ENCODE results near the gene KCNK16.

KCNK16 gene

DNA sequence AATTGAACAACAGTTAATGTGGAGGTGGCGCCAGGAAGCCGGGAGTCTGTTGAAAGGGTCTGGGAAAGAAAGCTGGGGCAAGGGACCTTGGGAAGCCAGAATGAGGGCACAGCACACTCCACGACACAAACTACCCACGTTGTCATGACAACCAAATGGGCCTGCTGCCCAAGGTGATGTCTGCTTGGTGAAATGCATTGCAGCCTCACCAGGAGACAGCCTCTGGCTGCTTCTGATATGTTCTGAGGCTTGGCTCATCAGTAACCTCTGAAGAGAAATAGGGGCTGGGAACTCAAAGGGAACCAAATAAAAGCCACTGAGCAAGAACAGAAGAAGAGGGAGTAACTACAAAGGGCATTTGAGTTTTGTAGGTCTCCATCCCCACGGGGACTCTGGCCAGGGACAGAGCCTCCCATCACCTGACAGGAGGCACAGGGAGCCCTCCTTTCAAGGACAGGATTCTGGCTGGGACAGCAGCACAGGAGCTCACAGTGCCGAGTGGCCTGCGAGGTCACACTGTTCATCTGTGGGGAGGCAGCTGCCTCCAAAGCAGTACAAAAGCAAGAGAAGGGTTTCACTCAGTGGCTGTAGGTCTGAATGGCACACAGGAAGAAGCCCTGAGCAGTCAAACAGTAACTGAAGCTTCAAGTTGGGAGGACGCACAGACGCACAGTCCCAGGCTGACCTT is 44.6 kb upstream of the KCNK16 start:
- Histone ChIP-seq H3K18ac (ENCODE audit: low read length) (no peak overlapping the region), H3K4me2 (ENCODE audit: low read length) (no peak overlapping the region), H3K9ac (ENCODE audit: low read length) (no peak overlapping the region), H3K79me1 (ENCODE audit: low read length) (no peaks in the 10 kb centered on the region), H3K36me3 (ENCODE audit: control insufficient read depth in 1 of 2, insufficient read depth in 2 of 2, low read length in 2 of 2) (no peaks in the 10 kb centered on the region), H4K12ac (ENCODE audit: low read depth, low read length) (no peak overlapping the region), H3K23ac (ENCODE audit: low read length) (no peak overlapping the region), H3K14ac (ENCODE audit: low read length) (no peak overlapping the region), H2BK120ac (ENCODE audit: insufficient read depth, low read length, poor library complexity) (no peak overlapping the region), H3K4ac (ENCODE audit: low read depth, low read length) (no peak overlapping the region), H2BK12ac (ENCODE audit: low read length) (no peak overlapping the region), H2AFZ (ENCODE audit: insufficient read depth, low read length, poor library complexity) (no peak overlapping the region), H4K8ac (ENCODE audit: low read depth, low read length) (no peak overlapping the region), H3K27ac (ENCODE audit: low read depth, low read length) (no peak overlapping the region), H3K27me3 (ENCODE audit: insufficient read depth, low read length) (no peaks in the 10 kb centered on the region), H3K4me3 (ENCODE audit: low read depth, low read length) (no peak overlapping the region), H3K79me2 (ENCODE audit: control insufficient read depth, insufficient read depth, low read length, poor library complexity) (no peaks in the 10 kb centered on the region), H2AK5ac (ENCODE audit: low read length) (no peak overlapping the region), H4K91ac (ENCODE audit: low read depth, low read length) (no peak overlapping the region), H3K4me1 (ENCODE audit: control insufficient read depth in 1 of 2, insufficient read depth in 2 of 2, low read length in 2 of 2) (no peaks in the 10 kb centered on the region), H3K9me3 (ENCODE audit: insufficient read depth, low read depth, low read length) (peaks cover 2% of the 10 kb centered on the region), H2BK5ac (ENCODE audit: low read depth, low read length, poor library complexity) (no peak overlapping the region)
- no CpG with 5 or more reads among the region's 9 CpGs for WGBS (ENCODE audit: extremely low coverage, insufficient coverage, insufficient read length)
- DNase-seq: no peak

DNA sequence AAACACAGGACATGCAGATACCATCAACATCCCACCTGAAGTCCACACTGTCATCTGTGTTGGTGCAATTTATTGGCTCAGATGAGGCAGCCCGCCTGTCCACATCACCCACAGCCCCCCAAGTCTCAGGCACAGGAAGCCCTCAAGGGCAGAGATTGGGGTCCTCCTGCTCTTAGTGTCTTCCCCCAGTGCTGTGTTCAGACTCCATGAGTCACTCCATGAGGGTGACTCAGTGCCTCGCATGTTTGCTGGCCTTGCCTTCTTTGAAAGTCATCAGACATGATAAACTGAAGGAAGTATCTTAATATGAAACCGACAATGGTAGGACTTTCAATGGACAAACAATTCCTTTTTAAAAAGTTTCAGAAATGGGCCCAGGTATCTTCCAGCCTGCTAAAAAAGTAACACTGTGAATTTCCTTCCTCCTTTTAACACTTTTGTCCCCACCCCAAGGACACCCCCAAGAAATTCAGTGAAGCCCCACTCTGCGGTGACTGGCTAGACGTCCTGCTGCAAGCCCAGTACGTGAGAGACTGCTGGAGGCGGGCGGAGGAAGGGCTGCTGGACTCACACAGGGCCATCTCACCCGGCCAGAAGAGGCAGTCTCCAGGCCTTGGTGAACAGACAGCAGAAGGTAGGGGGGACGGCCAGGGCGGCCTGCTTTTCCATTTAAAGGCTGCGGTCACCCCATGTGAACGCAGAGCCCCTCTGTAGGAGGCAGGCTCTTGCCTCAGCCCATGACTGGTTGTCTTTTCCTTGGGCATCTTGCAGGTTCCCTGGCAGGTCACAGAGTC is 43.0 kb upstream of the KCNK16 start:
- peak in 1 of 2 donors; percentile 40 for DNase-seq
- Histone ChIP-seq H3K36me3 (ENCODE audit: control insufficient read depth in 1 of 2, insufficient read depth in 2 of 2, low read length in 2 of 2) (no peaks in the 10 kb centered on the region), H2BK5ac (ENCODE audit: low read depth, low read length, poor library complexity) (no peak overlapping the region), H3K23ac (ENCODE audit: low read length) (no peak overlapping the region), H4K8ac (ENCODE audit: low read depth, low read length) (no peak overlapping the region), H3K4me1 (ENCODE audit: control insufficient read depth in 1 of 2, insufficient read depth in 2 of 2, low read length in 2 of 2) (no peaks in the 10 kb centered on the region), H3K79me2 (ENCODE audit: control insufficient read depth, insufficient read depth, low read length, poor library complexity) (no peaks in the 10 kb centered on the region), H3K9ac (ENCODE audit: low read length) (no peak overlapping the region), H2BK120ac (ENCODE audit: insufficient read depth, low read length, poor library complexity) (no peak overlapping the region), H2AFZ (ENCODE audit: insufficient read depth, low read length, poor library complexity) (no peak overlapping the region), H3K27ac (ENCODE audit: low read depth, low read length) (no peak overlapping the region), H3K9me3 (ENCODE audit: insufficient read depth, low read depth, low read length) (no peaks in the 10 kb centered on the region), H3K18ac (ENCODE audit: low read length) (no peak overlapping the region), H3K4ac (ENCODE audit: low read depth, low read length) (no peak overlapping the region), H4K12ac (ENCODE audit: low read depth, low read length) (no peak overlapping the region), H4K91ac (ENCODE audit: low read depth, low read length) (no peak overlapping the region), H2AK5ac (ENCODE audit: low read length) (no peak overlapping the region), H3K4me3 (ENCODE audit: low read depth, low read length) (no peak overlapping the region), H3K4me2 (ENCODE audit: low read length) (no peak overlapping the region), H3K27me3 (ENCODE audit: insufficient read depth, low read length) (no peaks in the 10 kb centered on the region), H3K79me1 (ENCODE audit: low read length) (no peaks in the 10 kb centered on the region), H2BK12ac (ENCODE audit: low read length) (no peak overlapping the region), H3K14ac (ENCODE audit: low read length) (no peak overlapping the region)
- no CpG with 5 or more reads among the region's 13 CpGs for whole genome bisulfite sequencing (ENCODE audit: extremely low coverage, insufficient coverage, insufficient read length)

DNA sequence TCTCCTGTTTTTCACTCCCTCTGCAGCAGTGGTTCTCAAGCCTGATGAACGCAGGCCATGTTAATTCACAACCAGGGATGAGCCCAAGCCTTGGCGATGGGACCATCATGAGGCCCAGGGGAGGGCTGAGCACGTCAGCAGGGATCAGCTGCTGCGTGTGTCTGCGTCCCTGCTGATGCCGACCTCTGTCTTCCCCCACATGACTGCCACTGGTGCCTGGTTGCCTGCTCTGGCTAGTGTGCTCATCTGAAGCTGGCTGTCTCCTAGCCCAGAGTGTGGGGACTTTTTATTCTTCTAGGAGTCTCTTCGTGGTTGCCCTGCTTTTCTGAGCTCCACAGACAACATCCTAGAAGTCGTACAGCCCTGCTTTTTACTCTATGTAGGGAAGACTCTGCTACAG is 40.8 kb upstream of the KCNK16 start:
- H3K79me1 ChIP-seq (ENCODE audit: low read length): no peaks in the 10 kb centered on the region
- no peaks in the 10 kb centered on the region for H3K4me1 ChIP-seq (ENCODE audit: control insufficient read depth in 1 of 2, insufficient read depth in 2 of 2, low read length in 2 of 2)
- no peak overlapping the region for H3K27ac ChIP-seq (ENCODE audit: low read depth, low read length)
- H2AFZ ChIP-seq (ENCODE audit: insufficient read depth, low read length, poor library complexity): no peak overlapping the region
- no peak overlapping the region for H3K4me3 ChIP-seq (ENCODE audit: low read depth, low read length)
- no peak overlapping the region for H3K4me2 ChIP-seq (ENCODE audit: low read length)
- H4K8ac ChIP-seq (ENCODE audit: low read depth, low read length): no peak overlapping the region
- no peak overlapping the region for H2BK5ac ChIP-seq (ENCODE audit: low read depth, low read length, poor library complexity)
- no peaks in the 10 kb centered on the region for H3K36me3 ChIP-seq (ENCODE audit: control insufficient read depth in 1 of 2, insufficient read depth in 2 of 2, low read length in 2 of 2)
- DNase-seq: no peak
- H4K91ac ChIP-seq (ENCODE audit: low read depth, low read length): no peak overlapping the region
- H4K12ac ChIP-seq (ENCODE audit: low read depth, low read length): no peak overlapping the region
- no peaks in the 10 kb centered on the region for H3K79me2 ChIP-seq (ENCODE audit: control insufficient read depth, insufficient read depth, low read length, poor library complexity)
- H3K18ac ChIP-seq (ENCODE audit: low read length): no peak overlapping the region
- no peak overlapping the region for H3K14ac ChIP-seq (ENCODE audit: low read length)
- H3K9me3 ChIP-seq (ENCODE audit: insufficient read depth, low read depth, low read length): no peaks in the 10 kb centered on the region
- H2AK5ac ChIP-seq (ENCODE audit: low read length): no peak overlapping the region
- no peak overlapping the region for H2BK120ac ChIP-seq (ENCODE audit: insufficient read depth, low read length, poor library complexity)
- no peaks in the 10 kb centered on the region for H3K27me3 ChIP-seq (ENCODE audit: insufficient read depth, low read length)
- H3K9ac ChIP-seq (ENCODE audit: low read length): no peak overlapping the region
- WGBS (ENCODE audit: extremely low coverage, insufficient coverage, insufficient read length): no CpG with 5 or more reads among the region's 8 CpGs
- H3K4ac ChIP-seq (ENCODE audit: low read depth, low read length): no peak overlapping the region
- no peak overlapping the region for H2BK12ac ChIP-seq (ENCODE audit: low read length)
- H3K23ac ChIP-seq (ENCODE audit: low read length): no peak overlapping the region

DNA sequence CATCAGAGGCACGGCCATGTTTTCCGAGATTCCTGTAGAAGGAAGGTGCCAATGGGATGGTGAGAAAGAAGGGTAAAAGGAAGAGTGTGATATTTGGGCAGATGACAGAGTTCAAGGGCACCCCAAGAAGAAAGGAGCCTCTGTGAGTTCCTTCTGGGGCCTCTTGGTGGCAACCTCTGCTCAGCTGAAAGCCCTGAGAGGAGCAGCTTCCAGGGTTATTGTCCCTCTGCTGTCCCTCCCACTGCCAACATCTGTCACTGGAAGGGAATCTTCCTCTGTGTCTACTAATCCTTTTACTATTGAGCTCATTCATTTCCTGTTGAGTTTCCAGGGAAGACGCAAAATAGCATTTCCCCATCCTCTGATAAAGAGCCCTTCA is 40.0 kb upstream of the KCNK16 start:
- Histone ChIP-seq H3K9me3 (ENCODE audit: insufficient read depth, low read depth, low read length) (no peaks in the 10 kb centered on the region), H4K8ac (ENCODE audit: low read depth, low read length) (no peak overlapping the region), H2AFZ (ENCODE audit: insufficient read depth, low read length, poor library complexity) (no peak overlapping the region), H3K18ac (ENCODE audit: low read length) (no peak overlapping the region), H2BK5ac (ENCODE audit: low read depth, low read length, poor library complexity) (no peak overlapping the region), H3K14ac (ENCODE audit: low read length) (no peak overlapping the region), H3K9ac (ENCODE audit: low read length) (no peak overlapping the region), H3K4me1 (ENCODE audit: control insufficient read depth in 1 of 2, insufficient read depth in 2 of 2, low read length in 2 of 2) (no peaks in the 10 kb centered on the region), H4K91ac (ENCODE audit: low read depth, low read length) (no peak overlapping the region), H3K4ac (ENCODE audit: low read depth, low read length) (no peak overlapping the region), H3K4me3 (ENCODE audit: low read depth, low read length) (no peak overlapping the region), H2BK120ac (ENCODE audit: insufficient read depth, low read length, poor library complexity) (no peak overlapping the region), H4K12ac (ENCODE audit: low read depth, low read length) (no peak overlapping the region), H2BK12ac (ENCODE audit: low read length) (no peak overlapping the region), H3K36me3 (ENCODE audit: control insufficient read depth in 1 of 2, insufficient read depth in 2 of 2, low read length in 2 of 2) (no peaks in the 10 kb centered on the region), H2AK5ac (ENCODE audit: low read length) (no peak overlapping the region), H3K27me3 (ENCODE audit: insufficient read depth, low read length) (no peaks in the 10 kb centered on the region), H3K27ac (ENCODE audit: low read depth, low read length) (no peak overlapping the region), H3K79me2 (ENCODE audit: control insufficient read depth, insufficient read depth, low read length, poor library complexity) (no peaks in the 10 kb centered on the region), H3K4me2 (ENCODE audit: low read length) (no peak overlapping the region), H3K79me1 (ENCODE audit: low read length) (no peaks in the 10 kb centered on the region), H3K23ac (ENCODE audit: low read length) (no peak overlapping the region)
- WGBS (ENCODE audit: extremely low coverage, insufficient coverage, insufficient read length): no CpG with 5 or more reads among the region's 3 CpGs
- no peak for DNase-seq

Data from trophoblast cell (in vitro differentiated cells and primary cell).